ENCODE measurements around the gene PKMYT1. TPM values are rescaled to one million over a fixed set of nuclear protein-coding genes. Genes with fewer than 3 reads are reported as not detected.

The PKMYT1 gene
- total RNA-seq, 2 experiments from 2014 or later: 144 to 145 TPM

- no peaks in the 10 kb centered on the region for H3K9me3 Mint-ChIP-seq
These were observed 10.6 kb upstream of the PKMYT1 start for GRCh38 chr16:2990891-2991290.

GRCh38 chr16:2988590-2989099, 8.4 kb upstream of the PKMYT1 start:
- H3K27me3 Mint-ChIP-seq: peaks cover 9% of the 10 kb centered on the region
- no peak overlapping the region for H3K27ac Mint-ChIP-seq
- peaks cover 2% of the 10 kb centered on the region for H3K4me1 Mint-ChIP-seq
- no peak for DNase-seq
- no peaks in the 10 kb centered on the region for H3K9me3 Mint-ChIP-seq
- H3K36me3 Mint-ChIP-seq: no peaks in the 10 kb centered on the region
- no peak overlapping the region for H3K4me3 Mint-ChIP-seq

More at GRCh38 chr16:2990891-2991290, 10.6 kb upstream of the PKMYT1 start:
- Mint-ChIP-seq H3K27me3 (peaks cover 9% of the 10 kb centered on the region), H3K4me1 (no peaks in the 10 kb centered on the region), H3K36me3 (no peaks in the 10 kb centered on the region), H3K4me3 (no peak overlapping the region), H3K27ac (no peak overlapping the region)
- DNase-seq: no peak

- Mint-ChIP-seq H3K36me3 (no peaks in the 10 kb centered on the region), H3K4me1 (peaks cover 3% of the 10 kb centered on the region), H3K4me3 (no peak overlapping the region), H3K9me3 (no peaks in the 10 kb centered on the region), H3K27ac (no peak overlapping the region), H3K27me3 (peaks cover 9% of the 10 kb centered on the region)
- no peak for DNase-seq
These were observed 7.6 kb upstream of the PKMYT1 start for GRCh38 chr16:2987833-2988232.

- no peaks in the 10 kb centered on the region for H3K36me3 Mint-ChIP-seq
- H3K9me3 Mint-ChIP-seq: no peaks in the 10 kb centered on the region
- peaks cover 11% of the 10 kb centered on the region for H3K27me3 Mint-ChIP-seq
- no peak overlapping the region for H3K27ac Mint-ChIP-seq
- DNase-seq: no peak
- H3K4me3 Mint-ChIP-seq: no peak overlapping the region
- H3K4me1 Mint-ChIP-seq: peaks cover 3% of the 10 kb centered on the region
These were observed 7.0 kb upstream of the PKMYT1 start for GRCh38 chr16:2987286-2987685.

GRCh38 chr16:2986623-2987188, 6.5 kb upstream of the PKMYT1 start:
- peaks cover 3% of the 10 kb centered on the region for H3K4me1 Mint-ChIP-seq
- no peak overlapping the region for H3K4me3 Mint-ChIP-seq
- no peaks in the 10 kb centered on the region for H3K9me3 Mint-ChIP-seq
- no peak for DNase-seq
- no peaks in the 10 kb centered on the region for H3K36me3 Mint-ChIP-seq
- H3K27me3 Mint-ChIP-seq: peaks cover 13% of the 10 kb centered on the region
- no peak overlapping the region for H3K27ac Mint-ChIP-seq

GRCh38 chr16:2985893-2986355, 5.7 kb upstream of the PKMYT1 start:
- Mint-ChIP-seq H3K27me3 (peaks cover 13% of the 10 kb centered on the region), H3K36me3 (no peaks in the 10 kb centered on the region), H3K27ac (no peak overlapping the region), H3K4me3 (no peak overlapping the region), H3K4me1 (peaks cover 3% of the 10 kb centered on the region), H3K9me3 (no peaks in the 10 kb centered on the region)
- no peak for DNase-seq

GRCh38 chr16:2985462-2985861, 5.2 kb upstream of the PKMYT1 start:
- no peaks in the 10 kb centered on the region for H3K9me3 Mint-ChIP-seq
- H3K4me3 Mint-ChIP-seq: no peak overlapping the region
- peaks cover 11% of the 10 kb centered on the region for H3K27me3 Mint-ChIP-seq
- no peaks in the 10 kb centered on the region for H3K36me3 Mint-ChIP-seq
- DNase-seq: no peak
- no peak overlapping the region for H3K27ac Mint-ChIP-seq
- H3K4me1 Mint-ChIP-seq: peaks cover 3% of the 10 kb centered on the region

GRCh38 chr16:2983706-2984136, 3.5 kb upstream of the PKMYT1 start:
- Mint-ChIP-seq H3K36me3 (peaks cover 7% of the 10 kb centered on the region), H3K4me1 (peaks cover 3% of the 10 kb centered on the region), H3K27me3 (peaks cover 4% of the 10 kb centered on the region), H3K9me3 (no peaks in the 10 kb centered on the region), H3K4me3 (peak overlapping the region; percentile 48), H3K27ac (no peak overlapping the region)
- peak; percentile 76 for DNase-seq

- Mint-ChIP-seq H3K36me3 (peaks cover 15% of the 10 kb centered on the region), H3K27me3 (peaks cover 4% of the 10 kb centered on the region), H3K4me1 (peaks cover 5% of the 10 kb centered on the region), H3K27ac (no peak overlapping the region), H3K9me3 (no peaks in the 10 kb centered on the region), H3K4me3 (peak overlapping the region; percentile 1)
- no peak for DNase-seq
These were observed 2.2 kb upstream of the PKMYT1 start for GRCh38 chr16:2982402-2982801.

- H3K36me3 Mint-ChIP-seq: peaks cover 20% of the 10 kb centered on the region
- H3K4me3 Mint-ChIP-seq: peak overlapping the region; percentile 89
- H3K27ac Mint-ChIP-seq: peak overlapping the region; percentile 26
- H3K9me3 Mint-ChIP-seq: no peaks in the 10 kb centered on the region
- peaks cover 5% of the 10 kb centered on the region for H3K4me1 Mint-ChIP-seq
- peaks cover 4% of the 10 kb centered on the region for H3K27me3 Mint-ChIP-seq
- DNase-seq: no peak
These were observed 1.6 kb upstream of the PKMYT1 start for GRCh38 chr16:2981899-2982250.

- Mint-ChIP-seq H3K4me1 (peaks cover 5% of the 10 kb centered on the region), H3K27me3 (peaks cover 4% of the 10 kb centered on the region), H3K4me3 (peak overlapping the region; percentile 89), H3K9me3 (no peaks in the 10 kb centered on the region), H3K27ac (peak overlapping the region; percentile 86), H3K36me3 (peaks cover 21% of the 10 kb centered on the region)
- no peak for DNase-seq
These were observed 1.1 kb upstream of the PKMYT1 start for GRCh38 chr16:2981177-2981898.

- Mint-ChIP-seq H3K36me3 (peaks cover 26% of the 10 kb centered on the region), H3K4me1 (peaks cover 5% of the 10 kb centered on the region), H3K9me3 (no peaks in the 10 kb centered on the region), H3K4me3 (peak overlapping the region; percentile 89), H3K27ac (peak overlapping the region; percentile 90), H3K27me3 (peaks cover 4% of the 10 kb centered on the region)
- DNase-seq: peak; percentile 49
These were observed 498 bp downstream of the PKMYT1 start for GRCh38 chr16:2979669-2980226.

GRCh38 chr16:2977440-2977839, 2.8 kb downstream of the PKMYT1 start:
- Mint-ChIP-seq H3K36me3 (peaks cover 31% of the 10 kb centered on the region), H3K4me3 (no peak overlapping the region), H3K27ac (no peak overlapping the region), H3K4me1 (peaks cover 2% of the 10 kb centered on the region), H3K27me3 (peaks cover 3% of the 10 kb centered on the region), H3K9me3 (no peaks in the 10 kb centered on the region)
- no peak for DNase-seq

- peaks cover 3% of the 10 kb centered on the region for H3K4me1 Mint-ChIP-seq
- peaks cover 36% of the 10 kb centered on the region for H3K36me3 Mint-ChIP-seq
- H3K9me3 Mint-ChIP-seq: no peaks in the 10 kb centered on the region
- no peaks in the 10 kb centered on the region for H3K27me3 Mint-ChIP-seq
- H3K4me3 Mint-ChIP-seq: no peak overlapping the region
- H3K27ac Mint-ChIP-seq: no peak overlapping the region
- no peak for DNase-seq
These were observed 3.6 kb downstream of the PKMYT1 start for GRCh38 chr16:2976673-2977072.

GRCh38 chr16:2976201-2976600, 4.0 kb downstream of the PKMYT1 start:
- H3K4me3 Mint-ChIP-seq: no peak overlapping the region
- no peaks in the 10 kb centered on the region for H3K9me3 Mint-ChIP-seq
- H3K36me3 Mint-ChIP-seq: peaks cover 36% of the 10 kb centered on the region

More at GRCh38 chr16:2976201-2976600, 4.0 kb downstream of the PKMYT1 start:
- Mint-ChIP-seq H3K27me3 (no peaks in the 10 kb centered on the region), H3K4me1 (peaks cover 3% of the 10 kb centered on the region), H3K27ac (no peak overlapping the region)
- no peak for DNase-seq

Data from activated naive CD8-positive, alpha-beta T cell treated with anti-CD3 and anti-CD28 coated beads for 36 hours (primary cell).